LHCN-M2 (cell line): ENCODE results near the gene DGKH. TPM values are rescaled to one million over a fixed set of nuclear protein-coding genes. Genes with fewer than 3 reads are reported as not detected.
"Not testable (repeated sequence)": the region's sequence is repeated elsewhere in the genome, so short reads cannot be mapped to it uniquely, and the experiment has no call there.

ENCODE experiments used
- DNase-seq: peaks from one replicate; pipeline ENCODE4 v3.0.0-alpha.2; 2012; ENCODE audit warnings: low read depth
- total RNA-seq: library from RNA; depleted of rRNA; stranded (reverse); fragments of >200 nt; gene quantifications from 2 replicates; pipeline ENCODE4 v1.2.3, GENCODE V29; 2014

The DGKH gene
- total RNA-seq, 1 experiment from 2014 or later: 4.8 TPM

- no peak for DNase-seq
Measured at GRCh38 chr13:42071672-42072419, 23.4 kb downstream of the DGKH start.

- no peak for DNase-seq
Measured at GRCh38 chr13:42073683-42074082, 25.2 kb downstream of the DGKH start.

GRCh38 chr13:42075517-42075916, 27.1 kb downstream of the DGKH start:
- no peak for DNase-seq

GRCh38 chr13:42076309-42076713, 27.9 kb downstream of the DGKH start:
- DNase-seq: no peak

GRCh38 chr13:42078128-42078808, 29.8 kb downstream of the DGKH start:
- peak; percentile 8 for DNase-seq

GRCh38 chr13:42083138-42083770, 34.8 kb downstream of the DGKH start:
- no peak for DNase-seq

GRCh38 chr13:42084722-42085121, 36.3 kb downstream of the DGKH start:
- DNase-seq: no peak

GRCh38 chr13:42086582-42086981, 38.1 kb downstream of the DGKH start:
- DNase-seq: no peak

- no peak for DNase-seq
Measured at GRCh38 chr13:42094516-42095040, 46.1 kb downstream of the DGKH start.

GRCh38 chr13:42096222-42096621, 47.8 kb downstream of the DGKH start:
- not testable (repeated sequence) for DNase-seq

- no peak for DNase-seq
Measured at GRCh38 chr13:42099962-42100675, 51.7 kb downstream of the DGKH start.

- DNase-seq: no peak
Measured at GRCh38 chr13:42100960-42101359, 52.5 kb downstream of the DGKH start.

- no peak for DNase-seq
Measured at GRCh38 chr13:42101821-42102585, 53.6 kb downstream of the DGKH start.

- DNase-seq: no peak
Measured at GRCh38 chr13:42102961-42103865, 54.8 kb downstream of the DGKH start.

- no peak for DNase-seq
Measured at GRCh38 chr13:42106998-42107397, 58.5 kb downstream of the DGKH start.

GRCh38 chr13:42107421-42107820, 59.0 kb downstream of the DGKH start:
- DNase-seq: no peak

- no peak for DNase-seq
Measured at GRCh38 chr13:42108217-42108616, 59.8 kb downstream of the DGKH start.

- DNase-seq: no peak
Measured at GRCh38 chr13:42109957-42110356, 61.5 kb downstream of the DGKH start.

GRCh38 chr13:42110410-42111155, 62.1 kb downstream of the DGKH start:
- peak; percentile 75 for DNase-seq
